Keratinocyte (primary cell): ENCODE measurements around the gene PPM1D.

Source experiments
- EZH2 ChIP-seq: IDR thresholded peaks from one replicate; pipeline ENCODE4 v1.6.1; 2012; ENCODE audit warnings: inconsistent platforms, mild to moderate bottlenecking, low read length, moderate library complexity
- TF ChIP-seq, protein P1 (sequence below), 3 experiments: IDR thresholded peaks in 1 of 3; conservative IDR thresholded peaks in 1 of 3; optimal IDR thresholded peaks in 1 of 3; 2 replicates in 2 of 3; 3 replicates in 1 of 3; pipeline versions ENCODE3 to v1.5.1; 2011; ENCODE audit warnings: low read length in 3 of 3, mild to moderate bottlenecking in 3 of 3, moderate library complexity in 2 of 3, control low read depth in 1 of 3, inconsistent platforms in 1 of 3; ENCODE audit not compliant: insufficient read depth in 2 of 3; ENCODE audit errors: extremely low read depth in 1 of 3

DNA sequence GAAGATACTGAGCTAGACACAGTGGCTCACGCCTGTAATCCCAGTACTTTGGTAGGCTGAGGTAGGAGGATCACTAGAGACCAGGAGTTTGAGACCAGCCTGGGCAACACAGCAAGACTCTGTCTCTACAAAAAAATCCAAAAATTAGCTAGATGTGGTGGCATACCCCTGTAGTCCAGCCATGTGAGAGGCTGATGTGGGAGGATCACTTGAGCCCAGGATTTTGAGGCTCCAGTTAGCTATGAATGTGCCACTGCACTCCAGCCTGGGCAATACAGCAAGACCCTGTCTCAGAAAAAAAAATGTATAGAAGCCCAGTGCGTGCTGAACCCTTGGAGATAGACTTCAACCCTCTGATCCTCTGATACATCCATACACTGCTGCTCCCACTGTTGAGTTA lies 7.2 kb upstream of the PPM1D start:
- TF ChIP-seq, protein P1, sequence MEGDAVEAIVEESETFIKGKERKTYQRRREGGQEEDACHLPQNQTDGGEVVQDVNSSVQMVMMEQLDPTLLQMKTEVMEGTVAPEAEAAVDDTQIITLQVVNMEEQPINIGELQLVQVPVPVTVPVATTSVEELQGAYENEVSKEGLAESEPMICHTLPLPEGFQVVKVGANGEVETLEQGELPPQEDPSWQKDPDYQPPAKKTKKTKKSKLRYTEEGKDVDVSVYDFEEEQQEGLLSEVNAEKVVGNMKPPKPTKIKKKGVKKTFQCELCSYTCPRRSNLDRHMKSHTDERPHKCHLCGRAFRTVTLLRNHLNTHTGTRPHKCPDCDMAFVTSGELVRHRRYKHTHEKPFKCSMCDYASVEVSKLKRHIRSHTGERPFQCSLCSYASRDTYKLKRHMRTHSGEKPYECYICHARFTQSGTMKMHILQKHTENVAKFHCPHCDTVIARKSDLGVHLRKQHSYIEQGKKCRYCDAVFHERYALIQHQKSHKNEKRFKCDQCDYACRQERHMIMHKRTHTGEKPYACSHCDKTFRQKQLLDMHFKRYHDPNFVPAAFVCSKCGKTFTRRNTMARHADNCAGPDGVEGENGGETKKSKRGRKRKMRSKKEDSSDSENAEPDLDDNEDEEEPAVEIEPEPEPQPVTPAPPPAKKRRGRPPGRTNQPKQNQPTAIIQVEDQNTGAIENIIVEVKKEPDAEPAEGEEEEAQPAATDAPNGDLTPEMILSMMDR (optimal IDR thresholded peaks at IDR 0.05 in 1 of 3, IDR thresholded peaks at IDR 0.05 in 1 of 3, conservative IDR thresholded peaks at IDR 0.05 in 1 of 3; ENCODE audit: extremely low read depth in 1 of 3, insufficient read depth in 2 of 3, low read length in 3 of 3): no peak
- no peak for TF ChIP-seq EZH2
